Parathyroid adenoma (tissue), 2 donors: ENCODE measurements around the gene HOXA6.
A peak's percentile ranks its signal among the peaks of the same experiment; 100 is the strongest.

ENCODE experiments used
- H2AFZ ChIP-seq: fragments of 300-600 bp; sonication (generic); one replicate; pipeline ENCODE4 v1.7.0; 2017; ENCODE audit warnings: antibody characterized with exemption, mild to moderate bottlenecking
- H3K27ac ChIP-seq: fragments of 300-600 bp; sonication (generic); one replicate; pipeline ENCODE4 v1.7.0; 2017
- H3K27me3 ChIP-seq: fragments of 300-600 bp; sonication (generic); one replicate; pipeline ENCODE4 v1.7.0; 2017; ENCODE audit warnings: low read length; ENCODE audit not compliant: control insufficient read depth, insufficient read depth
- H3K36me3 ChIP-seq: fragments of 300-600 bp; sonication (generic); one replicate; pipeline ENCODE4 v1.7.0; 2017; ENCODE audit warnings: low read length; ENCODE audit not compliant: control insufficient read depth, insufficient read depth
- H3K4me1 ChIP-seq: fragments of 300-600 bp; sonication (generic); one replicate; pipeline ENCODE4 v1.7.0; 2017; ENCODE audit warnings: control low read depth
- H3K4me2 ChIP-seq: fragments of 300-600 bp; sonication (generic); one replicate; pipeline ENCODE4 v1.7.0; 2017; ENCODE audit warnings: low read length
- H3K4me3 ChIP-seq: fragments of 300-600 bp; sonication (generic); one replicate; pipeline ENCODE4 v1.7.0; 2017; ENCODE audit warnings: low read depth, low read length
- H3K79me2 ChIP-seq: fragments of 300-600 bp; sonication (generic); one replicate; pipeline ENCODE4 v1.7.0; 2017; ENCODE audit warnings: control low read depth
- H3K9ac ChIP-seq: fragments of 300-600 bp; sonication (generic); one replicate; pipeline ENCODE4 v1.7.0; 2017; ENCODE audit warnings: mild to moderate bottlenecking
- H3K9me3 ChIP-seq: fragments of 300-600 bp; sonication (generic); one replicate; pipeline ENCODE4 v1.7.0; 2017; ENCODE audit warnings: low read length; ENCODE audit not compliant: control insufficient read depth
- CTCF ChIP-seq: fragments of 300-600 bp; sonication (generic); IDR thresholded peaks from one replicate; pipeline ENCODE4 v1.7.0; 2017; ENCODE audit warnings: antibody characterized with exemption, mild to moderate bottlenecking
- donor health status: primary hyperparathyroidism.

Gene HOXA6

GRCh38 chr7:27151931-27152815 is 4.6 kb upstream of the HOXA6 start, which contains the start of gene HOXA3:
Gene HOXA3 (minus strand): TSS chr7:27152583. CDS start chr7:27110640, 41,943 bp downstream.
- Histone ChIP-seq H3K36me3 (no peaks in the 10 kb centered on the region), H3K9ac (no peak within 1 kb of the TSS), H3K79me2 (no peaks in the 10 kb centered on the region), H2AFZ (peak within 1 kb of the TSS; percentile 20), H3K27me3 (peaks cover 16% of the 10 kb centered on the region), H3K27ac (no peak within 1 kb of the TSS), H3K9me3 (no peaks in the 10 kb centered on the region), H3K4me2 (peak within 1 kb of the TSS; percentile 92), H3K4me3 (peak within 1 kb of the TSS; percentile 57), H3K4me1 (no peaks in the 10 kb centered on the region)
- no peak for TF ChIP-seq CTCF

- H3K4me3 ChIP-seq: peak overlapping the region; percentile 57
- peak overlapping the region; percentile 75 for H2AFZ ChIP-seq
- no peak for TF ChIP-seq CTCF
- H3K9me3 ChIP-seq: no peaks in the 10 kb centered on the region
- no peak overlapping the region for H3K9ac ChIP-seq
- no peak overlapping the region for H3K27ac ChIP-seq
- no peaks in the 10 kb centered on the region for H3K4me1 ChIP-seq
- H3K4me2 ChIP-seq: peak overlapping the region; percentile 92
- peaks cover 12% of the 10 kb centered on the region for H3K27me3 ChIP-seq
- no peaks in the 10 kb centered on the region for H3K36me3 ChIP-seq
- H3K79me2 ChIP-seq: no peaks in the 10 kb centered on the region
Observed at GRCh38 chr7:27151341-27151930, 3.9 kb upstream of the HOXA6 start.

GRCh38 chr7:27150568-27151340 is 3.2 kb upstream of the HOXA6 start:
- no peak overlapping the region for H3K27ac ChIP-seq
- H3K4me2 ChIP-seq: peak overlapping the region; percentile 92
- peak overlapping the region; percentile 75 for H2AFZ ChIP-seq
- no peaks in the 10 kb centered on the region for H3K36me3 ChIP-seq
- H3K79me2 ChIP-seq: no peaks in the 10 kb centered on the region
- no peaks in the 10 kb centered on the region for H3K4me1 ChIP-seq
- H3K27me3 ChIP-seq: peaks cover 6% of the 10 kb centered on the region
- H3K4me3 ChIP-seq: peak overlapping the region; percentile 57
- H3K9me3 ChIP-seq: no peaks in the 10 kb centered on the region
- peak; percentile 79 for TF ChIP-seq CTCF
- H3K9ac ChIP-seq: no peak overlapping the region

GRCh38 chr7:27149842-27150567 is 2.4 kb upstream of the HOXA6 start:
- TF ChIP-seq CTCF: no peak
- Histone ChIP-seq H3K4me1 (no peaks in the 10 kb centered on the region), H3K9me3 (no peaks in the 10 kb centered on the region), H3K9ac (no peak overlapping the region), H3K36me3 (no peaks in the 10 kb centered on the region), H3K27ac (no peak overlapping the region), H3K4me2 (peak overlapping the region; percentile 92), H3K79me2 (no peaks in the 10 kb centered on the region), H2AFZ (no peak overlapping the region), H3K4me3 (peak overlapping the region; percentile 57), H3K27me3 (peaks cover 3% of the 10 kb centered on the region)
